Ovary (tissue), 3 donors: ENCODE results near the gene ZC3H8.

Experiments
- EP300 ChIP-seq: sonication (generic); formaldehyde crosslinking; IDR thresholded peaks from one replicate; pipeline ENCODE4 v1.6.1; 2017; ENCODE audit warnings: antibody characterized with exemption
- TF ChIP-seq, protein P1 (sequence below), 3 donors: fragments of 450-650 bp in 2 of 3; fragments of 200-600 bp in 1 of 3; IDR thresholded peaks; one replicate each; pipeline versions ENCODE4 v1.5.1 to v1.8.0; 2016 to 2022; ENCODE audit warnings: antibody characterized with exemption in 3 of 3, mild to moderate bottlenecking in 1 of 3
- donor health status: DM: no; HTN: no; CAD: no.

DNA sequence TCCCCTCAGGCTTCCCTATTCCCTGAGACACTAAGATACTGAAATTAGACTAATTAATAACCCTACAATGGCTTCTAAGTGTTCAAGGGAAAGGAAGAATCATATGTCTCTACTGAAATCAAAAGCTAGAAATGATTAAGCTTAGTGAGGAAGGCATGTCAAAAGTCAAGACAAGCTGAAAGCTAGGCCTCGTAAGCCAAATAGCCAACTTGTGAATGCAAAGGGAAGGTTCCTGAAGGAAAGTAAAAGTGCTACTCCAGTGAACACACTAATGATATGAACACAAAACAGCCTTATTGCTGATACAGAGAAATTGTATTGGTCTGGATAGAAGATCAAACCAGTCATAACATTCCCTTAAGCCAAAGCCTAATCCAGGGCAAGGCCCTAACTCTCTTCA, 10.0 kb downstream of the ZC3H8 start:
- TF ChIP-seq, protein P1, sequence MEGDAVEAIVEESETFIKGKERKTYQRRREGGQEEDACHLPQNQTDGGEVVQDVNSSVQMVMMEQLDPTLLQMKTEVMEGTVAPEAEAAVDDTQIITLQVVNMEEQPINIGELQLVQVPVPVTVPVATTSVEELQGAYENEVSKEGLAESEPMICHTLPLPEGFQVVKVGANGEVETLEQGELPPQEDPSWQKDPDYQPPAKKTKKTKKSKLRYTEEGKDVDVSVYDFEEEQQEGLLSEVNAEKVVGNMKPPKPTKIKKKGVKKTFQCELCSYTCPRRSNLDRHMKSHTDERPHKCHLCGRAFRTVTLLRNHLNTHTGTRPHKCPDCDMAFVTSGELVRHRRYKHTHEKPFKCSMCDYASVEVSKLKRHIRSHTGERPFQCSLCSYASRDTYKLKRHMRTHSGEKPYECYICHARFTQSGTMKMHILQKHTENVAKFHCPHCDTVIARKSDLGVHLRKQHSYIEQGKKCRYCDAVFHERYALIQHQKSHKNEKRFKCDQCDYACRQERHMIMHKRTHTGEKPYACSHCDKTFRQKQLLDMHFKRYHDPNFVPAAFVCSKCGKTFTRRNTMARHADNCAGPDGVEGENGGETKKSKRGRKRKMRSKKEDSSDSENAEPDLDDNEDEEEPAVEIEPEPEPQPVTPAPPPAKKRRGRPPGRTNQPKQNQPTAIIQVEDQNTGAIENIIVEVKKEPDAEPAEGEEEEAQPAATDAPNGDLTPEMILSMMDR (IDR thresholded peaks at IDR 0.05), result no peak
- no peak for TF ChIP-seq EP300
